Measurements from ENCODE around the gene OR2L8. TPM values are rescaled to one million over a fixed set of nuclear protein-coding genes. Genes with fewer than 3 reads are reported as not detected.

The OR2L8 gene
- total RNA-seq, 2 donors from 2014 or later, result not detected

DNA sequence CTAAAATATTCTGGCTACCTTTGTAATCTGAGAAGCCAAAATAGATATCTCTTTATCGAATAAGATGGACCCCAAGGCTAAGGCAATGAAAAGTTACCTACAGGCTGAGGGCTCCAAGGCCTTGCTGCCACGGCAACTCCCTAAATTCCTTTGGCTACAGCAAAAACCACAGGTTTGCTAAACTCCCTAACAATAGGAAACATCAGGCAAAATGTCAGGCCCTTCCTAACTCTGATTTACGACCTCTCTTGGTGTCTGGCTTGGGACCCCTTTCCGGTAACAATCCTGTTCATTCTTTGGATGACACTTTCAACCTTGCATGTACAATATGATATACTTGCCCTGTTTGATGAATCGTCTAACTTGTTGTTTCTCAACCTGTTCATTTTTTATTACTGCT, 39.9 kb upstream of the OR2L8 start:
- intact Hi-C loops (cut with DNase I), result no loop called here
- no peaks in the 10 kb centered on the region for H3K27me3 ChIP-seq
- TF ChIP-seq POLR2A (IDR thresholded peaks at IDR 0.05), result no peak
- TF ChIP-seq, protein P1, sequence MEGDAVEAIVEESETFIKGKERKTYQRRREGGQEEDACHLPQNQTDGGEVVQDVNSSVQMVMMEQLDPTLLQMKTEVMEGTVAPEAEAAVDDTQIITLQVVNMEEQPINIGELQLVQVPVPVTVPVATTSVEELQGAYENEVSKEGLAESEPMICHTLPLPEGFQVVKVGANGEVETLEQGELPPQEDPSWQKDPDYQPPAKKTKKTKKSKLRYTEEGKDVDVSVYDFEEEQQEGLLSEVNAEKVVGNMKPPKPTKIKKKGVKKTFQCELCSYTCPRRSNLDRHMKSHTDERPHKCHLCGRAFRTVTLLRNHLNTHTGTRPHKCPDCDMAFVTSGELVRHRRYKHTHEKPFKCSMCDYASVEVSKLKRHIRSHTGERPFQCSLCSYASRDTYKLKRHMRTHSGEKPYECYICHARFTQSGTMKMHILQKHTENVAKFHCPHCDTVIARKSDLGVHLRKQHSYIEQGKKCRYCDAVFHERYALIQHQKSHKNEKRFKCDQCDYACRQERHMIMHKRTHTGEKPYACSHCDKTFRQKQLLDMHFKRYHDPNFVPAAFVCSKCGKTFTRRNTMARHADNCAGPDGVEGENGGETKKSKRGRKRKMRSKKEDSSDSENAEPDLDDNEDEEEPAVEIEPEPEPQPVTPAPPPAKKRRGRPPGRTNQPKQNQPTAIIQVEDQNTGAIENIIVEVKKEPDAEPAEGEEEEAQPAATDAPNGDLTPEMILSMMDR (IDR thresholded peaks at IDR 0.05), result no peak
- no peak overlapping the region for H3K27ac ChIP-seq
- no peak for ATAC-seq
- DNase-seq, result no peak
- no peaks in the 10 kb centered on the region for H3K36me3 ChIP-seq (replicated peaks in 1 of 2; ENCODE audit: insufficient read depth in 1 of 2, low read depth in 2 of 2)
- WGBS, 2 donors, result 47 to 61% methylated on average over 5 of the region's 5 CpGs
- peaks cover 0 to 7% (median 0%) of the 10 kb centered on the region in 3 donors for H3K9me3 ChIP-seq
- H3K4me1 ChIP-seq, result no peaks in the 10 kb centered on the region
- H3K4me3 ChIP-seq, result no peak overlapping the region

DNA sequence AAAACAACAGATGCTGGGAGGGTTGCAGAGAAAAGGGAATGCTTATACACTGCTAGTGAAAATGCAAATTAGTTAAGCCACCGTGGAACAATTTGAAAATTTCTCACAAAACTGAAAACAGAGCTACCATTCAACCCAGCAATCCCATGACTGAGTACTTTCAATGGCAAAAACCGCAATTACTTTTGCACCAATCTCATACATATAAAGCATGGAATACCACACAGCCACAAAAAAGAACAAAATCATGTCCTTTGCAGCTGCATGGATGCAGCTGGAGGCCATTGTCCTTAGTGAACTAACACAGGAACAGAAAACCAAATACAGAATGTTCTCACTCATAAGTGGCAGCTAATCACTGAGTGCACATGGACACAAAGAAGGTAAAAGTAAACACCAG, 34.9 kb upstream of the OR2L8 start:
- no peak overlapping the region for H3K4me3 ChIP-seq
- DNase-seq, result no peak
- no peaks in the 10 kb centered on the region for H3K9me3 ChIP-seq
- intact Hi-C loops (cut with DNase I), result no loop called here
- no peaks in the 10 kb centered on the region for H3K4me1 ChIP-seq
- no peak overlapping the region for H3K27ac ChIP-seq
- ATAC-seq, result no peak
- H3K27me3 ChIP-seq, result no peaks in the 10 kb centered on the region
- WGBS, 2 donors, result 62 to 79% methylated on average over 2 of the region's 2 CpGs
- H3K36me3 ChIP-seq (replicated peaks in 1 of 2; ENCODE audit: insufficient read depth in 1 of 2, low read depth in 2 of 2), result no peaks in the 10 kb centered on the region
- no peak for TF ChIP-seq POLR2A (IDR thresholded peaks at IDR 0.05)
- TF ChIP-seq, protein P1 (IDR thresholded peaks at IDR 0.05), result no peak

GRCh38 chr1:247914941-247915662, 33.6 kb upstream of the OR2L8 start:
- H3K27me3 ChIP-seq, result no peaks in the 10 kb centered on the region
- ATAC-seq (no peak), DNase-seq (no peak)
- H3K9me3 ChIP-seq, result no peaks in the 10 kb centered on the region
- H3K4me3 ChIP-seq, result no peak overlapping the region
- H3K36me3 ChIP-seq (replicated peaks in 1 of 2; ENCODE audit: insufficient read depth in 1 of 2, low read depth in 2 of 2), result no peaks in the 10 kb centered on the region
- no peaks in the 10 kb centered on the region for H3K4me1 ChIP-seq
- H3K27ac ChIP-seq, result no peak overlapping the region
- 32 to 51% methylated on average over 4 of the region's 4 CpGs for WGBS, 2 donors
- TF ChIP-seq POLR2A (IDR thresholded peaks at IDR 0.05), result no peak
- TF ChIP-seq, protein P1 (IDR thresholded peaks at IDR 0.05), result no peak
- intact Hi-C loops (cut with DNase I), result no loop called here

DNA sequence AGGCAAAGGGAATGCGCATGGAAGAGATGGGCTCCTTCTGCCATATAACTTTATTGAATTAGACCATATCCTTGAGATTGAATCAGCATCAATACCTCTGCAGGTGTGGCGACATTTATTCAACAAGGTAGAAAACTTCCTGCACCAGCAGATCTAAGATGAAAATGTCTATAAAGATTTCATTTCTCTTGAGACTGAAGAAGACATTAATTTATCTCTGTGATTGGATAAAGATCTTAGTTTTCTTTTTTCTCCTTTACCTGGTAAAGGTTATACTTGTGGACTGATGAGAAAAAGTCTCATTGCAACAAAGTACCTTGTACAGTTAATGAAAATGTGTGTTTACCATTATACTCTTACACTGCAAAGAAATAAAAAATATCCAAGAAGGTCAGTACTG, 28.7 kb upstream of the OR2L8 start, which contains the start of gene OR2T8:
Gene OR2T8 (plus strand): TSS at position 301 of the 400 bp plus-strand sequence. CDS start 766 bp downstream, outside the sequence.
- TF ChIP-seq, protein P1 (IDR thresholded peaks at IDR 0.05), result no peak
- no peak for TF ChIP-seq POLR2A (IDR thresholded peaks at IDR 0.05)
- Histone ChIP-seq H3K27me3 (no peaks in the 10 kb centered on the region), H3K4me1 (no peaks in the 10 kb centered on the region), H3K36me3 (replicated peaks in 1 of 2; ENCODE audit: insufficient read depth in 1 of 2, low read depth in 2 of 2) (no peaks in the 10 kb centered on the region), H3K27ac (no peak within 1 kb of the TSS), H3K4me3 (no peak within 1 kb of the TSS), H3K9me3 (no peaks in the 10 kb centered on the region)
- no peak for DNase-seq
- intact Hi-C loops (cut with DNase I), result no loop called here
- ATAC-seq, result no peak
- 38 to 67% methylated on average over 2 of the region's 2 CpGs for WGBS, 2 donors

GRCh38 chr1:247923941-247924340, 24.7 kb upstream of the OR2L8 start:
- Histone ChIP-seq H3K9me3 (no peaks in the 10 kb centered on the region), H3K4me1 (no peaks in the 10 kb centered on the region), H3K36me3 (replicated peaks in 1 of 2; ENCODE audit: insufficient read depth in 1 of 2, low read depth in 2 of 2) (no peaks in the 10 kb centered on the region), H3K4me3 (no peak overlapping the region), H3K27ac (no peak overlapping the region), H3K27me3 (no peaks in the 10 kb centered on the region)
- TF ChIP-seq, protein P1 (IDR thresholded peaks at IDR 0.05), result no peak
- TF ChIP-seq POLR2A (IDR thresholded peaks at IDR 0.05), result no peak
- no peak for DNase-seq
- no peak for ATAC-seq
- intact Hi-C loops (cut with DNase I), result no loop called here
- 43 to 46% methylated on average over 3 of the region's 3 CpGs for WGBS, 2 donors
